ENCODE measurements around the gene UMAD1. TPM values are rescaled to one million over a fixed set of nuclear protein-coding genes. Genes with fewer than 3 reads are reported as not detected.

Gene UMAD1
- total and polyA plus RNA-seq, 7 donors: 8.7 to 51.1 (median 15.6) TPM

GRCh38 chr7:7779888-7780287 lies 139.3 kb downstream of the UMAD1 start:
- TF ChIP-seq POLR2AphosphoS5 (IDR thresholded peaks at IDR 0.05) (no peak), EP300 (IDR thresholded peaks at IDR 0.05) (no peak), CTCF (IDR thresholded peaks at IDR 0.05) (no peak), POLR2A (IDR thresholded peaks at IDR 0.05) (no peak)
- DNase-seq: no peak
- 74 to 86% methylated on average over 1 of the region's 1 CpG for WGBS, 2 donors
- H3K4me1 ChIP-seq: peaks cover 0 to 3% (median 0%) of the 10 kb centered on the region in 4 donors
- no peaks in the 10 kb centered on the region for H3K36me3 ChIP-seq
- H3K27me3 ChIP-seq: no peaks in the 10 kb centered on the region
- H3K9me3 ChIP-seq: no peaks in the 10 kb centered on the region
- intact Hi-C loops (cut with DNase I): no loop called here
- no peak overlapping the region for H3K27ac ChIP-seq
- H3K4me3 ChIP-seq: no peak overlapping the region

GRCh38 chr7:7783001-7783400 lies 142.4 kb downstream of the UMAD1 start:
- H3K27ac ChIP-seq: no peak overlapping the region
- 91 to 92% methylated on average over 1 of the region's 1 CpG for WGBS, 2 donors
- H3K27me3 ChIP-seq: no peaks in the 10 kb centered on the region
- H3K36me3 ChIP-seq: no peaks in the 10 kb centered on the region
- no peak for DNase-seq
- TF ChIP-seq EP300 (IDR thresholded peaks at IDR 0.05): no peak
- TF ChIP-seq POLR2A (IDR thresholded peaks at IDR 0.05): no peak
- no peak for TF ChIP-seq CTCF (IDR thresholded peaks at IDR 0.05)
- no peak for TF ChIP-seq POLR2AphosphoS5 (IDR thresholded peaks at IDR 0.05)
- intact Hi-C loops (cut with DNase I): no loop called here
- H3K4me3 ChIP-seq: no peak overlapping the region
- H3K9me3 ChIP-seq: no peaks in the 10 kb centered on the region
- H3K4me1 ChIP-seq: peaks cover 0 to 3% (median 0%) of the 10 kb centered on the region in 4 donors

GRCh38 chr7:7785344-7785973 lies 144.9 kb downstream of the UMAD1 start:
- intact Hi-C loops (cut with DNase I): no loop called here
- Histone ChIP-seq H3K9me3 (no peaks in the 10 kb centered on the region), H3K4me3 (no peak overlapping the region), H3K27ac (no peak overlapping the region), H3K36me3 (no peaks in the 10 kb centered on the region), H3K27me3 (no peaks in the 10 kb centered on the region), H3K4me1 (peaks cover 0 to 8% (median 4%) of the 10 kb centered on the region in 4 donors)
- TF ChIP-seq POLR2AphosphoS5 (IDR thresholded peaks at IDR 0.05): no peak
- 19 to 73% methylated on average over 6 of the region's 6 CpGs for WGBS, 2 donors
- no peak for DNase-seq

GRCh38 chr7:7786595-7786994 lies 146.0 kb downstream of the UMAD1 start:
- intact Hi-C loops (cut with DNase I): no loop called here
- Histone ChIP-seq H3K36me3 (no peaks in the 10 kb centered on the region), H3K27ac (no peak overlapping the region), H3K27me3 (no peaks in the 10 kb centered on the region), H3K9me3 (no peaks in the 10 kb centered on the region), H3K4me1 (peaks cover 0 to 19% (median 16%) of the 10 kb centered on the region in 4 donors), H3K4me3 (no peak overlapping the region)
- no peak for TF ChIP-seq CTCF (IDR thresholded peaks at IDR 0.05)
- TF ChIP-seq EP300 (IDR thresholded peaks at IDR 0.05): no peak
- no peak for TF ChIP-seq POLR2A (IDR thresholded peaks at IDR 0.05)
- WGBS, 2 donors: 92 to 94% methylated on average over 3 of the region's 3 CpGs
- no peak for DNase-seq

- intact Hi-C loops (cut with DNase I): no loop called here
- DNase-seq: no peak
- no peak overlapping the region for H3K27ac ChIP-seq
- no peaks in the 10 kb centered on the region for H3K36me3 ChIP-seq
- no peaks in the 10 kb centered on the region for H3K27me3 ChIP-seq
- no peak overlapping the region for H3K4me3 ChIP-seq
- H3K9me3 ChIP-seq: no peaks in the 10 kb centered on the region
- H3K4me1 ChIP-seq: peaks cover 0 to 36% (median 27%) of the 10 kb centered on the region in 4 donors
- no peak for TF ChIP-seq EP300 (IDR thresholded peaks at IDR 0.05)
- TF ChIP-seq POLR2AphosphoS5 (IDR thresholded peaks at IDR 0.05): no peak
- no peak for TF ChIP-seq CTCF (IDR thresholded peaks at IDR 0.05)
- TF ChIP-seq POLR2A (IDR thresholded peaks at IDR 0.05): no peak
- WGBS, 2 donors: 82 to 87% methylated on average over 3 of the region's 3 CpGs
Observed at GRCh38 chr7:7789551-7789988, 149.0 kb downstream of the UMAD1 start.

Measured in sigmoid colon (tissue), 7 donors.